ENCODE data around the gene DNPH1.

The DNPH1 gene

GRCh38 chr6:43243664-43244321, 14.5 kb upstream of the DNPH1 start:
- DNase-seq: no peak

- DNase-seq: no peak
These were observed 13.8 kb upstream of the DNPH1 start, which contains the start of gene TTBK1 for GRCh38 chr6:43242908-43243663. Gene TTBK1, plus strand, starts transcription at chr6:43243481. Its CDS starts 3,180 bp downstream, at chr6:43246661.

- no peak for DNase-seq
These were observed 12.2 kb upstream of the DNPH1 start for GRCh38 chr6:43241446-43241845.

DNA sequence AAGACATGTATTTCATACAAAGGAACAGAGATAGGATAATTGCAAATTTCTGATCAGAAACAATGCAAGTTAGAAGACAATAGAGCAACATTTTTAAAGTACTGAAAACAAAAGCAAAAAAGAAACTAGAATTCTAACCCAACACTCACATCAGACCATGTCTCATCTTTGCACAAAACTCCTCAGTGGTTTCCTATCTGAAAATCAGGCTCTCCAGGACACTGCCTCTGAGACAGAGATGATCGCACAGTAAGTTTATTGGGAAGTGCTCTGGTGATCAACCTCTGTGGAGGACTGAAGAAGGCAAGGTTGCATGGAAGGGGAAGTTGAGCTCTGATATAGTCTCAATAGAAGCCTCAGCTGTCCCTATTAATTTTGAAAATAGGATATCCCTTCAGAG, 11.7 kb upstream of the DNPH1 start:
- DNase-seq: no peak

GRCh38 chr6:43239054-43239453, 9.8 kb upstream of the DNPH1 start:
- no peak for DNase-seq

GRCh38 chr6:43235841-43236240, 6.6 kb upstream of the DNPH1 start:
- DNase-seq: no peak

DNA sequence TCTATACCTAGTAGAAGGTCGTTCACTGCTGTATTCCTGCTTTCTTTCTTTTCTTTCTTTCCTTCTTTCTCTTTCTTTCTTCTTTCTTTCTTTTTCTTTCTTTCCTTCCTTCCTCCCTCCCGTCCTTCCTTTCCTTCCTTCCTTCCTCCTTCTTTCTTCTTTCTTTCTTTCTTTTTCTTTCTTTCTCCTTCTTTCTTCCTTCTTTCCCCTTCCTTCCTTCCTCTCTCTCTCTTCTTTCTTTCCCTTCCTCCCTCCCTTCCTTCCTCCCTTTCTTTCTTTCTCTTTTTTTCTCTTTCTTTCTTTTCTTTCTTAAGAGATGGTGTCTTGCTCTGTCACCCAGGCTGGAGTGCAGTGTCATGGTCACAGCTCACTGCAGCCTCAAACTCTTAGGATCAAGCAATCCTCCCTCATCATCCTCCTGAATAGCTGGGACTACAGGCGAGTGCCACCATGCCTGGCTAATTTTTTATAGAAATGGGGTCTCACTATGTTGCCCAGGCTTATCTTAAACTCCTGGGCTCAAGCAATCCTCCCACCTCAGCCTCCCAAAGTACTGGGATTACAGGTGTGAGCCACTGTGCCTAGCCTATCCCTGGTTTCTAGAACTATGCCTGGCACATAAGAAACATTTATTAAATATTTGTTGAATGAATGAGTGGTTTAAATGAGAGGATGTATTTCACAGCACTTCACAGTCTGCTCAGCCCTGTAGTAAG, 2.6 kb upstream of the DNPH1 start:
- no peak for DNase-seq

GRCh38 chr6:43231053-43231452, 1.8 kb upstream of the DNPH1 start:
- DNase-seq: no peak

DNA sequence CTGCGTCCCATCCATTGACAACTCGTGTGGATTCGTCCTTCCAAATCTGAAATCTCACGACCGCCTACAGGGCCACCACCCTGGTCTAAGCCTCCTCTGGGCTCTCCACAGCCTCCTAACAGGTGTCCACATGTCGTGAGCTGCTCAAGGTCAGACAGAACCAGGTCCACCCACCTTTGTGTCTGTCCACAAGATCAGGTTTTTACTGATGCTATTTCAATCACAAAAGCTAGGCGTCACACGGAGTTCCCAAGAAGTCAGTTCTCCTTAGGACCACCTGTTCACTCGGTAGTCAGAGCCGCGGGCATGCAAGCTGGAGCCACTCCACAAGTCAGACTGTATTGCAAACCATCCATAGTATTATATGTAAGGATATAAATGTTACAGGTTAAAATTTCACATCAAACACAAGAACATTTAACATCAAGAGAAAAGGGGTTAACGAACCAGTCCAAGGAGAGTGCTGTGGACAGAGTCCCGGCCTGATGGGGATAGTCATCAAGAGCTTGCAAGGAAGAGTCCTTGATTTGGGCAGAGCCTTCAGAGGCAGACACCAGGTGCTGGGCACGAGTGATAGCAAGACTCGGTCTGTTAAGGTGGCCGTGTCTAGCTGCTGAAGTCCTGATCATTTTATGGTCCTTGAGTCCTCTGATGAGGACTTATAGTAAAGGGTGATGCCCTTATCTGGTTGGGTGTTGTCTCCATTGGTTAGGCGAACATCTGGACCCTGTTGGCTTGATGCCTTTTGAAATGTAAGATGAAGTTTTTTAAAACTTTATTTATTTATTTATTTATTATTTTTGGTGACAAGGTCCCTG, 731 bp upstream of the DNPH1 start:
- no peak for DNase-seq

DNA sequence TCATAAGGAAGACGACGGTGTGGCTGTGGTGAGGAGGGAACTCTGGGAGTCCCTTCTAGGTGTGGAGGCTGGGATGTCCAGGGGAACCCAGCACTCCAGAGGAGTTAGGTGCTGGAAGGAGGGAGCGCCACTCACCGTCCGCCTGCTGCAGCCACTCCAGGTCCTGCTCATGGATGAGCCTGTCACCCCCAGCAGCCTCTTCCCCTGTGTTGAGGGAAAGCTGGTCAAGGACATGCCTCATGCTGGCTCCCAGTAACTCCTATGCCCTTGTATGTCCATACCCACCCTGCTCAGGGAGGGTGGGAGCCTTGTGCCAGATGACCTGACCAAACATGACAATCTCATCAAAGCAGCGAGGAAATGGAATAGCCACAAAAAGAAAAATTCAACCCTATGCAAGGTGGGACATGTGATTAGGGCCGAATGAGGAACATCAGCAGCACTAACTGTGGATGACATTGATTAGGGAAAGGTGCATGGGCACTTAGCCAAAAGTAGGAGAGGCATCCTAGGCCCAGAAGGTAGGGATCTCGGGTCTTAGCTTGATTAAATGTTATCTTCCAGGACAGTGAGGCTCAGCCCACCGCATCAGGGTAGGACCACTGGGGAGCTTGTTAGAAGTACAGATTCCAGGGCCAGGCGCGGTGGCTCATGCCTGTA, 3.0 kb downstream of the DNPH1 start:
- no peak for DNase-seq

DNA sequence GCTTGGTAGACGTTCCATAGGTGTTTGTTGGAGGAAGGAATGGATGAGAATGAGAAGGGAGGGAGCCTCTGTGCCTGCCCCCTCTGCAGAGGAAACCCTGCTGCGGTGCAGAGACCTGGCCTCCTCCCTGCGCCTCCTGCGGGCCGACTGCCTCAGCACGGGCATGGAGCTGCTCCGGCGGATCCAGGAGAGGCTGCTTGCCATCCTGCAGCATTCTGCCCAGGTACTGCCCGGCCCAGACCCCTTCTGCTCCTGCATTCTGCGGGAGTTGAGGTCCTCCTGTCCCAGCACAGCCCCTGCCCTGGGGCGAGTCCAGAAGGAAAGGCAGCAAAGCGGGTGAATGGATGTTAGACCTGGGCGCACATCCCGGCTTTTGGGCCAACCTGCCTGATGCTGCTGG, 6.1 kb downstream of the DNPH1 start:
- no peak for DNase-seq

- DNase-seq: no peak
These were observed 6.7 kb downstream of the DNPH1 start for GRCh38 chr6:43222418-43223059.

DNA sequence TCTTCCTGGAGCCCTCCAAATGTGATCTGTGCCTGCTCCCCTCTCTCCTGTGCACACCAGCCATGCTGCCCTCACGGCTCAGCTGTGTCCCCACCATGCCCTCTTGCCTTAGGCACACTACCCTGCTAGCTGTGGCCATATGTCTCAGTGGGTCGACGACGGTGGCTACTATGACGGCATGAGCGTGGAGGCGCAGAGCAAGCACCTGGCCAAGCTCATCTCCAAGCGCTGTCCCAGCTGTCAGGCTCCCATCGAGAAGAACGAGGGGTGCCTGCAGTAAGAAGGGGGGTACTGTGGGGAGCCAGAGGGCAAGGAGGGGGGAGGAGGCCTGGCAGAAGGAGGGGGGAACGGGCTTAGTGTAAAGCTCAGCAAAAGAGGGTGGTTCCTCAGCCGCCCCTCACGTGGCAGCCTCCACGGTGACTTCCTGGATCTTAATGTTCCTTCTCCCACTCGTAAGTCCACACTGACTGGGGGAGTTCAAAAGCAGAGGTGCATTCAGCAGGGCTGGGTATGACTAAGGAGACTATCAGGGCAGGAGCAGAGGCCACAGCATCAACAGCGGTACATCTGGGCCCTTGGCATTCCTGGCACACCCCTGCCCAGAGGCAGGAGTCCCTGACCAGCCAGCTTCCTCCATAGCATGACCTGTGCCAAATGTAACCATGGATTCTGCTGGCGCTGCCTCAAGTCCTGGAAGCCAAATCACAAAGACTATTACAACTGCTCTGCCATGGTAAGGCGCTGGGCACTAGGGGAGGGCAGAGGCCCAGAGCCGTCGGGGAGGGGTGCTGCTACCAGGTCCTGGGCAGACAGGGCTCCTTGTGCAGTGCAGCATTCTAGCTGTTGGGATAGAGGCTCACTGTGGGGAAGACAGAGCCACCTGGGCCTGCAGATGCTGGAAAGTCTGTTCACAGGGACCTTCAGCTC, 8.0 kb downstream of the DNPH1 start:
- DNase-seq: no peak

DNA sequence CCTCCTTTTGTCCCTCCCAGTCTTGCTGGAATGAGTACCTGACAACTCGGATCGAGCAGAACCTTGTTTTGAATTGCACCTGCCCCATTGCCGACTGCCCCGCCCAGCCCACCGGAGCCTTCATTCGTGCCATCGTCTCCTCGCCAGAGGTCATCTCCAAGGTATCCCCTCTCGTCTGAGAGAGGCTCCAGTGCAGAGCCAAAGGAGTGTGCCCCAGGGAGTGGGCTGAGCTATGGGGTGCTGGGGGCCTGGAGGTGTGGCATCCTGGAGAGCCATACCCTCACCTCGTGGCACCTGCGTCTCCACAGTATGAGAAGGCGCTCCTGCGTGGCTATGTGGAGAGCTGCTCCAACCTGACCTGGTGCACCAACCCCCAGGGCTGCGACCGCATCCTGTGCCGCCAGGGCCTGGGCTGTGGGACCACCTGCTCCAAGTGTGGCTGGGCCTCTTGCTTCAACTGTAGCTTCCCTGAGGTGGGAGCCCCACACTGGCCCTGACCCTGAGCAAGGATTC, 8.8 kb downstream of the DNPH1 start:
- DNase-seq: no peak

DNA sequence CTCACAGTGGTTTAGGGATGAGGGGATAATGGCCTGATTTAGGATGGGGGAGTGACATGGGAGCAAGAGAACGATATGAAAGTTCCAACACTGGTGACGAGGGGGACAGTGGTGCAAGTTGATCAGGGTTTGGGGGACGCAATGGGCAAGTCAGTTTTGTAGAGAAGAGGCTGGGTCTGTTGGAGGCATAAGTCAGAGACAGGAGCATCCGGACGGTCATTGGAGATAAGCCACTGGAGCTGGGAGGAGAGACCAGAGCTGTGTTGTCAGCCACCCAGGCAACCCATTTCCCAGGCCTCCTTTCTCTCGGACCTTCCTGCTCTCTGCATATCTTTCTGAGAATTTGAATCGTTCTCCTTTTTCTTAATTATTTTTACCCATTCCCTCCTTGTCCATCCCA, 9.5 kb downstream of the DNPH1 start:
- DNase-seq: no peak

DNA sequence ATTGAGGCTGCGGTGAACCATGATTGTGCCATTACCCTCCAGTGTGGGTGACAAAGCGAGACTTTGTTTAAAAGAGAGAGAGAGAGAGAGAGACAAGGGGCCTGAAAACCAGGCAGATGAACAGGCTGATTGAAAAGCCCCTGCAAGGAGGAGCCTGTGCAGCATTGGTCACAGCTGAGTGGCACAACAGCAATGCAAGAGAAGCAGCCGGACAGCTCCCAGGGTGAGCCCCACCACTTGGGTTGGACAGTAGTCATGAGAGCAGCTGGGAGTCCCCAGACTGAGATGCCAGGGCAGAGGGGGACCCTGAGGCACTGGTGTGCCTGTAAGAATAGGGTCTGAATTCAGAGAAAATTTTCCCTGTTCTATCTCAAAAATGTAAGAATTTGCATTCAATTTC, 10.2 kb downstream of the DNPH1 start:
- DNase-seq: no peak

GRCh38 chr6:43217351-43217750, 11.9 kb downstream of the DNPH1 start:
- peak; percentile 47 for DNase-seq

DNA sequence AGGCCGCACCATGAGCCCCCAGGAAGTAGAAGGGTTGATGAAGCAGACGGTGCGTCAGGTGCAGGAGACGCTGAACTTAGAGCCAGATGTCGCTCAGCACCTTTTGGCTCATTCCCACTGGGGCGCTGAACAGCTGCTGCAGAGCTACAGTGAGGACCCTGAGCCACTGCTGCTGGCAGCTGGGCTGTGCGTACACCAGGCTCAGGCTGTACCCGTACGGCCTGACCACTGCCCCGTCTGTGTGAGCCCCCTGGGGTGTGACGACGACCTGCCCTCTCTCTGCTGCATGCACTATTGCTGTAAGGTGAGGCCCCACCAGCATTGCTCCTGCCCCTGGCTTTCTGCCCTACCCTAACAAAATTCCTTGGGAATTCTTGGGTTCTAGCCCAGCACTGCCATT, 13.1 kb downstream of the DNPH1 start:
- no peak for DNase-seq

GRCh38 chr6:43215066-43215465, 14.2 kb downstream of the DNPH1 start:
- no peak for DNase-seq

DNA sequence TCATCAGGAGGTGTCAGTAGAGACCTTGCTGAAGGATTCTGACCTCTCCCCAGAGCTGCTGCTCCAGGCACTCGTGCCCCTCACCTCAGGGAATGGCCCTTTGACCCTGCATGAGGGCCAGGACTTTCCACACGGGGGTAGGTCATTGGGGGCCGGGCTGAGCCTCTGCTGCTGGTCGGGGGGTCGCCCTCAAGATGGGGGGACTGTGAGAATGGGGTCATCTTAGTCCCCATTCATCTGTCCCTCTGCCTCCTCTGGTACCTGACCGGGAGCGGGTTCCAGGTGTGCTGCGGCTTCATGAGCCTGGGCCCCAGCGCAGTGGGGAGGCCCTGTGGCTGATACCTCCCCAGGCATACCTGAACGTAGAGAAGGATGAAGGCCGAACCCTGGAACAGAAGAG, 15.8 kb downstream of the DNPH1 start:
- DNase-seq: no peak

DNA sequence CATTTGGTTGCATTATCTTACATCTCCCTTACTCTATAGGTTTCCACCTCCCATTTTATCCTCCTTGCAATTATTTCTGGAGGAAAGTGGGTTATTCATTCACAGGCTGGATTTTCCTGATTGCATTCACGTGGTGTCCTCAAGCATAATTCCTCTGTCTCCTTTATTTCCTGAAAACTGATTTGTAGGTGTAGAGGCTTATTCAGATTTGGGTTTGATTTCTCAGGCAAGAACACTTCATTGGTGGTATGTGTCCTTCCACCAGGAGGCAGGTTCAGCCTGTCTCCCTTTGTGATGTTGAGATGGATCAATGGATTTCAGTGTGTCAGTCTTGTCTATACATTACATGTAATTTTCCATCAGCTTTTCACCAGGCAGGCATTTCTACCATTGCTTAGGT, 17.3 kb downstream of the DNPH1 start:
- no peak for DNase-seq

Measured in DMS79 (cell line).